Activated naive CD8-positive, alpha-beta T cell treated with anti-CD3 and anti-CD28 coated beads for 36 hours (primary cell): ENCODE measurements around the gene KRT79. TPM values are rescaled to one million over a fixed set of nuclear protein-coding genes. Genes with fewer than 3 reads are reported as not detected.

Experiments used
- DNase-seq: peaks from one replicate; pipeline ENCODE4 v3.0.0; 2021
- H3K27ac Mint-ChIP-seq: one replicate; pipeline ENCODE4 v1.8.0; 2022; ENCODE audit warnings: mild to moderate bottlenecking, moderate library complexity, mixed read lengths
- H3K27me3 Mint-ChIP-seq: one replicate; pipeline ENCODE4 v1.8.0; 2022; ENCODE audit warnings: mild to moderate bottlenecking, mixed read lengths
- H3K36me3 Mint-ChIP-seq: one replicate; pipeline ENCODE4 v1.8.0; 2021; ENCODE audit warnings: mild to moderate bottlenecking, mixed read lengths
- H3K4me1 Mint-ChIP-seq: one replicate; pipeline ENCODE4 v1.8.0; 2021; ENCODE audit warnings: mixed read lengths
- H3K4me3 Mint-ChIP-seq: one replicate; pipeline ENCODE4 v1.8.0; 2022; ENCODE audit warnings: mild to moderate bottlenecking, moderate library complexity, mixed read lengths
- H3K9me3 Mint-ChIP-seq: one replicate; pipeline ENCODE4 v1.8.0; 2022; ENCODE audit warnings: mixed read lengths
- total RNA-seq, 2 experiments: library from RNA; stranded (reverse); gene quantifications; one replicate each; pipeline ENCODE4 v1.2.3, GENCODE V29; 2021

KRT79 gene
- total RNA-seq, 2 experiments from 2014 or later = 0.95 to 0.96 TPM

DNA sequence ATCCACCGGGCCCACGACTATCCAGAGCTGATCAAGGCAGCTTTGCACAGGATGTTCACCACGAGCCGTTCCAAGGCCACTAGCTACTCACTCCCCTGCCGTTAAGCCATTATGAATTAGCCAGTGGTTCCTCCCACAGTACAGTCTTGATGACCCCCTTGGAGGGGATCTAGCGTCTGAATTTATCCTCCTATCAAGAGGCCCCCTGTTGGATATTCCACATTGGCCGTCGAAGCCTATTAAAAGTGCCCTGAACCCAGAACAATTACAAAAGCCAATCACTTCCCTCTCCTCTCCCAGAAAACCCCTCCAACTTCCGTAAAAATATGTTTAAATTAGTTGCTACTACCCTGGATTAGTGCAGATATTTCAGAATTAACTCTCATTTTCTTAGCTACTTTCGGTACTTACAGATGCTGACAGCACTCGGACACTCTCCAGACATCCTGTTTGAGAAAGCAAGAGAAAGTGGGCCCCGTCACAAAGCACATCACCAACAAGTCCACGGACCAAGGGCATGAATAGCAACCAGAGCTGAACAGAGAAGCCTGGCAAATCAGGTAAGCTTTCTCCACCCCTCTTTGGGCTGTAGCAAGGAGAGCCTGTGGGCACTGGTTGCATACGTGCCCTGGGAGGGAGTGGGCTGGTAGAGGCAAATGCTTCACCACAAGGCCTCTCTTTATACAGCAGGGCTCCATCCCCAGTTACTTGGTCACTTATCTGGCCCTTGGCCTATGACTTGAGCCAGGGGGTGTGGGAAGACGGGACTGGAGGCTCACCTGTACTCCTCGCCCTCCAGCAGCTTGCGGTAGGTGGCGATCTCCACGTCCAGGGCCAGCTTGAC lies 43.5 kb downstream of the KRT79 start:
- Mint-ChIP-seq H3K4me3 (no peak overlapping the region), H3K36me3 (no peaks in the 10 kb centered on the region), H3K9me3 (no peaks in the 10 kb centered on the region), H3K27me3 (peaks cover 32% of the 10 kb centered on the region), H3K4me1 (peaks cover 24% of the 10 kb centered on the region), H3K27ac (no peak overlapping the region)
- DNase-seq = no peak

DNA sequence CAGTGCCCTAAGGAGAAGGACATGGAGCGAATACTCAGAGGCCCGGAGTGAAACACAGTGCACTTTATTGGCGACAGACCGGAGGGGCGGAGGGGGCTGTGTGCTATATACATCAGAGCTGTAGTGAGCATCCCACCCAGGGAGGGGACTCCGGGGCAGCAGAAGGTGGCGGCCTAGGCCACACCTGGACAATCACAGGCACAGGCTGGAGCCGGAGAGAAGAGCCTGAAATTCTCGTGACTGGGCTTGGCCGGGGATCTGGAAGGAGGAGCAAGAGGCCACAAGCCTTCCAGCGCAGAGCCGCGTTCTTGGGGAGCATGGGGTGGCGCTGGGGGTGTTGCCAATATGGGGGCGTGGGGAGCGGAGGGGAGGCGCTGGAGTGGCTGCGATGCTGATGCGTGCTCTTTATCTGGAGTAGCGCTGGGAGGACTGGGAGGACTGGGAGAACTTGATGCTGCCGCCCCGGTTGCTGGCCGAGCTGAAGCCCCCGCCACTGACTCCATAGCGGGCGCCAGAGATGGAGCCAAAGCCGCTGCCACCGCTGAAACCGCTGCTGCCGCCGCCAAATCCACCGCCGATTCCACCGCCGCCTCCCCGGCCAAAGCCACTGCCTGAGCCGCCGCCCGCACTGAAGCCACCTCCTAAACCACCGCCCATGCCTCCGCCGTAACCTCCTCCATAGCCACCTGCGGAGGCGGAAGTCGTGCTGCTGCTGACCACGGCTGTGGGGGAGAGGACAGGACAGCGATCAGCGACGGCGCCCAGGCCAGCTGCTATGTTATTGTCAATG lies 44.3 kb downstream of the KRT79 start:
- no peak overlapping the region for H3K27ac Mint-ChIP-seq
- H3K9me3 Mint-ChIP-seq = no peaks in the 10 kb centered on the region
- peak; percentile 3 for DNase-seq
- H3K4me3 Mint-ChIP-seq = no peak overlapping the region
- peaks cover 32% of the 10 kb centered on the region for H3K27me3 Mint-ChIP-seq
- no peaks in the 10 kb centered on the region for H3K36me3 Mint-ChIP-seq
- H3K4me1 Mint-ChIP-seq = peaks cover 24% of the 10 kb centered on the region

DNA sequence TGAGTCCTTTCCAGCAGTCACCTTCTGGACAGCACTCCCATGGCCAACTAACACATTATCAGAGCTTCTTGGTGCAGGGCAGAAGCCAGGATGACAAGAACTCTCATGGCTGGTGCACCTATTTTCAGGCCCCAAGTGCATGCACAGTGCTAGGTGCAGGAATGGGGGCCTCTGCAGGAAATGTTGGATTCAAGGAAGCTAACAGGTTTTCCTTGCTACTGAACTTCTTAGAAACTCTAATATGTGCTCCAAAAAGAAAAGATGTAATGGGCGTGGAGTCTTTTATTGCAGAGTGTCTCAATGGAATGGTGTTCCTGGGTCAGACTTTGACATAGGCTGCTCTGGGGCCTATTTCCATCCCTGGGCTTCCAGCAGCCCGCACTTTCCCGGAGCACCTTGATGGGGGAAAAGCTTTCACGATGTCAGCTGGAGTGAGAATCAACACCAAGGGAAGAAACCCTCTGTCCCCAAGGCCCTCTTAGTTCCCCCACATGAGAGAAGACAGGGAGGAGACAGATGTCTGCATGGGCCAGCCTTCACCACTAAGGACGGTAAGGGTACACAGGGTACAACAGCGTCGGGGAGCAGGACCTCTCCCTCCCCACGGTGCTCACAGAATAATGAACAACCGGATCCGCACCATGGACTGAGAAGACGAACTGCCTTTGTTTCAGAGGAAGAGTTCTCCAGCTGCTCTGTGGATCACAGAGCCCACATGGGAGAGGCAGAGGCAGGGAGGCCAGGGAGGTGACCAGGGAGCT lies 45.1 kb downstream of the KRT79 start:
- Mint-ChIP-seq H3K9me3 (no peaks in the 10 kb centered on the region), H3K36me3 (no peaks in the 10 kb centered on the region), H3K4me3 (no peak overlapping the region), H3K4me1 (peaks cover 18% of the 10 kb centered on the region), H3K27me3 (peaks cover 33% of the 10 kb centered on the region), H3K27ac (no peak overlapping the region)
- DNase-seq = no peak

DNA sequence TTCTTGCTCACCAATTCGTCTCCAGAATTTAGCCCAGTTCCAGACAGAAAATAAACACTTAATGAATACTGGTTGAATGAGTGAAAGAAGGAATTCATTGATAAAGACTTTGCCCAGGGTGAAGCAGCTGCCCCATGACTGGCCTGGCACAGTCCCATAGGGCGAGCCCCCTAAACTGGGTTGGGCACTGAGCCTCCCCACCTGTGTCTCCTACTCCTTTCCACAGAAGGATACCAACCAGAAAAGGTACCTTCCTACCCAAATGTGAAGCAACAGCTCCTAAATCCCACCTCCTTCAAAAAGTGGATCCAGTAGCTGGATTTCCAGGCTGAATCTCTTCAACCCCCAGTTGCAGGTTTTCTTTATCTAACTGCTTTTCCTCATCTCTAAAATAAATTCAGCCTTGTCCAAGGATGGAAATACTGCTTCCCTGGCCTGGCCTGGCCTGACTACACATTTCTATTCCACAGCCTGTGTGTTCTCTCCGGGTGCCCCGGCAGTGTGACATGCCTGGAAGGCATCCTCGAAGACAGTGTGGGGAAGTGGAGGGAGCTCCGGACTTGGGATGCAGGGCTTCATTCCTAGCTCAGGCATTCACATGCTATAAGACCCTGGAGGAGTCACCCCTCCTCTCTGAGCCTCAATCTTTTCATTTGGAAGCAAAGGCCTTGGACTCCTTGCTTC lies 45.8 kb downstream of the KRT79 start:
- H3K36me3 Mint-ChIP-seq = no peaks in the 10 kb centered on the region
- DNase-seq = no peak
- H3K9me3 Mint-ChIP-seq = no peaks in the 10 kb centered on the region
- peaks cover 36% of the 10 kb centered on the region for H3K27me3 Mint-ChIP-seq
- peaks cover 16% of the 10 kb centered on the region for H3K4me1 Mint-ChIP-seq
- no peak overlapping the region for H3K4me3 Mint-ChIP-seq
- no peak overlapping the region for H3K27ac Mint-ChIP-seq

DNA sequence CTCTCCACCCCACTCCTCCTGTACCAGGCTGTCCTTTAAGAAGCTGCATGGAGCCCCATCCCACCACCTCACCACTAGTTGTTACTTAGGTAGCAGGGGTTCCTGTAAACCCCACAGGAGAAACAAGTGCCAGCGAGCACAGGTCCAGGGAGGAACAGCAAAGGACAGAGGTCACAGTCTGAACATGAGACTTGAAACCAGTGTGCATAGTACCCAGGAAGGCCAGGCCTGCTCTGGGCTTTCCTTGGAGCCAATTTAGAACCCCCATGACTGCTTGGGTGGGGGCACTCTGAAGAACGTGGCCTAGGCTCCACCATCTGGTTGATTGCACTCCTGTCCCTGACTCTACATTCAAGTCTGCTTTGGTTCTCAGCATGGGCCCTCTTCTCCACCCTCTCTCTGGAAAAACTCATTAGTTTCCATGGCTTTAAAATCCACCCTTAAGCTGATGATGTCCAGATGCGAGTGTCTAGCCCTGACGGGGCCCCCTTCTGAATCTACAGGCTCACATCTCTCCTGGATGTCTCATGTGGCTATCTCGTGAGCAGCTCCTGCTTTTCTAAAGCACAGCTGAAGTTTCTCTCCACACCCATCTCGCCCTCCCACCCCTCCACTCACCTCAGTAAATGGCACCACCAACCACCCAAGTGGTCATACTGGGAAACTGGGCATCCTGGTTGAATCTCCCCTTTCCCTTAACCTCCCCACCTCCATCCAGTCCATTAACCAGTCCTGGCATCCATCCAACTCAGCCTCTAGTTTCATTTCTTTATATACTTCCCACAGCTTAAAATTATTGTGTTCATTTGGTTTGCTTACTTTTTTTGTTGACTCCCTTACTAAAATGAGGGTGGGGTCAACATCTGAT lies 46.6 kb downstream of the KRT79 start:
- H3K27ac Mint-ChIP-seq = no peak overlapping the region
- H3K27me3 Mint-ChIP-seq = peaks cover 36% of the 10 kb centered on the region
- no peak overlapping the region for H3K4me3 Mint-ChIP-seq
- no peaks in the 10 kb centered on the region for H3K9me3 Mint-ChIP-seq
- DNase-seq = no peak
- H3K4me1 Mint-ChIP-seq = peaks cover 16% of the 10 kb centered on the region
- no peaks in the 10 kb centered on the region for H3K36me3 Mint-ChIP-seq

DNA sequence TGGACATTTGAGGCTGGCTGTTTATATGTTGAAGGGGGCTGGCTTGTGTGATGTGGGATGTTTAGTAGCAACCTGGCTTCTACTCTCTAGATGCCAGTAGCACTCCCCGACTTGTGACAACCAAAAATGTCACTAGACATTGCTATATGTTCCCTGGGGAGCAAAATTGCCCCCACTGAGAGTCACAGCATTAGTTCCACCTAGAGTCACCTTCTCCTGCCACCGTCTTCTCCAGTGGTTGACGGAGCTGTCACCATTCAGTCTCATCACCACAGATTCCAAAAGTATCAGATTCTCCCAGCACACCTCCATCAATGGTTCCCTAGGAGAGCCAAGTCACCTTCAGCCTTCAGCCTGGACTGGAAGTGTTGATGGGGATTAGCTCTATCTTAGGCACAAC lies 49.2 kb downstream of the KRT79 start:
- H3K36me3 Mint-ChIP-seq = no peaks in the 10 kb centered on the region
- H3K27me3 Mint-ChIP-seq = peaks cover 26% of the 10 kb centered on the region
- peaks cover 4% of the 10 kb centered on the region for H3K4me1 Mint-ChIP-seq
- no peaks in the 10 kb centered on the region for H3K9me3 Mint-ChIP-seq
- no peak overlapping the region for H3K4me3 Mint-ChIP-seq
- no peak for DNase-seq
- H3K27ac Mint-ChIP-seq = no peak overlapping the region

DNA sequence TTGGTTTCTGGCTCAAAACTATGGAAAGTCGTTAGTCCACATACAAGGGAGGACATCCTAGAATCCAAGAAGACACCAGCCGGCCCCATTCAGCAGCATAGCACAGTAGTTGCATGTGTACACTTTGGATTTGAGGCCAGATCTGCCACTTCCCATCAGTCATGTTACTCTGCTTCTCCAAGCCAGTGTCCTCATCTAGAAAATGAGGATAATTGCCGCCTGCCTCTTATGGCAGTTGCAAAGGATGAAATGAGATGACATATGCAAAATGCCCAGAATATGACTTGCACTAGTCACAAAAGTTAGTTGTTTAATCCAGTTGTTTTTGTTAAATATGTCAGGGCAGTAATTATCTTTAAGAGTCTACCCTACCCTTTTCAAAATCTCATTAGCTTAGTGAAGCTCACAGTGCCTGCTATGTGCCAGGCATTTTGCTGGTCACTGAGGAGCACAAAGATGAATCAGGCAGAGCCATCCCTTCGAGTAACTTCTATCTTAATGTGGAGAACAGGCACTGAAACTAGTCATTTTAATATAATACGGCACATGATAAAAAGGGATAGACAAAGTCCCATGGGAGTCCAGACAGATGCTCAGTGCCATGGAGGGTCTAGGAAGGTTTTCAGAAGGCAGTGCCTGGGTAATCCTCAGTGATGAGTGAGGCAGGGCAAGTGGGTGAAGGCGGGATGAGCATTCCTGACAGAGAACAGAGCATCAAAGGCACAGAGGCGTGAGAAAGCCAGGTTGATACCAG lies 50.4 kb downstream of the KRT79 start:
- Mint-ChIP-seq H3K4me3 (no peak overlapping the region), H3K9me3 (no peaks in the 10 kb centered on the region), H3K4me1 (no peaks in the 10 kb centered on the region), H3K27me3 (peaks cover 14% of the 10 kb centered on the region), H3K27ac (no peak overlapping the region), H3K36me3 (no peaks in the 10 kb centered on the region)
- DNase-seq = no peak

DNA sequence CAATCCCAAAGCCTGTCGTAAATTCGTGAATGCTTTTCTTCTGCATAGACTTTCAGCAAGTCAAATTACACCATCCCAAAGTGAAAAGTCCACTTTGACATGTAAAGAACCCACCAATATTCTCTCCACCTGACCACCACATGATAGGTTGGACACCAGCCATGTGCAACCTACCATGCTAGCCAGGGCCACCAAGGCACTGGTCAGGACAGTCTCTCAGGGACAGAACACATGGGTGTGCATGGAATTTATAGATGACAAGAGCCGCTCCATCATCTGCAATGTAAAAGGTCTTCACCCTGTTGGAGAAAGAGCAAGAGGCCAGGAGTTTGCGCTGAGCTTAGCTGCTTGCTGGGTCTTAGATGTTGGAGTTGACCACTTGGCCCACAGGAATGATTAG lies 51.6 kb downstream of the KRT79 start:
- Mint-ChIP-seq H3K36me3 (no peaks in the 10 kb centered on the region), H3K4me3 (no peak overlapping the region), H3K27ac (no peak overlapping the region), H3K27me3 (peaks cover 4% of the 10 kb centered on the region), H3K9me3 (no peaks in the 10 kb centered on the region), H3K4me1 (no peaks in the 10 kb centered on the region)
- DNase-seq = no peak

DNA sequence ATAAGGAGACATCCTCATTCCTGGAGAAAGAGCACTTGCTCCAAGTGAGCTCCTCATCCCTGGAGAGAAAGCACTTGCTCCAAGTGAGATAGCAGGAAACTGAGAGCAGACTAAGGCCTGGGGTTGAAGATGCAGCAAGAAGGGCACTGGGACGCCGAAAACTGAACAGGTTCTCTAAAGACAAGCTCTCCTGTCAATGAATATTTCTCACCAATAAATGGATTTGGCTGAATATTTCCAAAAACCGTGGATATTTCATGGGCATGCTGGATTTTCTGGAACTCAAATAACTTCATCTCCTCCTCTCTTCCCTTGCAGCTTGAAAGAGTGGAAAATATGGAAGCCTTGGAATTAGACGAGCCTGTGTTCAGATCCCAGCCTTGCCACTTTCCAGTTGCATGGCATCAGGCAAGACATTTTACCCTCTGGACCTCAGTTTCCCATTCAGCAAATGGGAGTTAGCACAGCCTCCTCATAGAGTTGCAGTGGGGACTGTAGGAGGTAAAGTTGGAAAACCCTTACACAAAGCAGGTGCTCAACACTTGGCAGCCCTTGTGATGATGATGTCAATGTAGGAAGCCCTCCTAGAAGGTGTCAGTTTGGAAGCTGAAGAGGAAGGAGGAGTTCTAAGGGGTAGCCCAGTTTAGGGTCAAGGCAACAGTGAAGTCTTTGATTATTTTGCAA lies 52.6 kb downstream of the KRT79 start:
- H3K4me1 Mint-ChIP-seq = no peaks in the 10 kb centered on the region
- peaks cover 4% of the 10 kb centered on the region for H3K27me3 Mint-ChIP-seq
- no peak for DNase-seq
- no peaks in the 10 kb centered on the region for H3K36me3 Mint-ChIP-seq
- H3K27ac Mint-ChIP-seq = no peak overlapping the region
- H3K9me3 Mint-ChIP-seq = no peaks in the 10 kb centered on the region
- H3K4me3 Mint-ChIP-seq = no peak overlapping the region

DNA sequence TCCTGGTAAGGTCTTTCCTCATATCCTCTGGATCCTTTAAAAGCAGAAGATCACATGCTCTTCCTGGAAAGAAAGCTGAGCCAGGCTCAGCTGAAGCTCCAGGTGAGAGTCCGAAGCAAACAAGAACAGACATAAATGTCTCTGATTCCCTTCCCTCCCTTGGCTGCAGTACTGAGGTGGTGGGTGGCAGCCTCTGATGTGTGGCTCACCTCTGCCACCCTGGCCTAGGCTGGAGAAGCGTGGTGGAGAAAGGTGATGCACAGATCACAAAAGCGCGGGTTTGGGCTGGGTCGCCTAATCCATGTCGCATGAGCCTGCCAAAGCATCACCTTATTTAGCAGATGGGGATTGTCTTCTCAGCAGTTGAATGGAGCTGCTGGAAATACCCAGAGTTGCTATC lies 54.2 kb downstream of the KRT79 start:
- Mint-ChIP-seq H3K36me3 (no peaks in the 10 kb centered on the region), H3K4me3 (no peak overlapping the region), H3K9me3 (no peaks in the 10 kb centered on the region), H3K27me3 (peaks cover 4% of the 10 kb centered on the region), H3K4me1 (no peaks in the 10 kb centered on the region), H3K27ac (no peak overlapping the region)
- no peak for DNase-seq

DNA sequence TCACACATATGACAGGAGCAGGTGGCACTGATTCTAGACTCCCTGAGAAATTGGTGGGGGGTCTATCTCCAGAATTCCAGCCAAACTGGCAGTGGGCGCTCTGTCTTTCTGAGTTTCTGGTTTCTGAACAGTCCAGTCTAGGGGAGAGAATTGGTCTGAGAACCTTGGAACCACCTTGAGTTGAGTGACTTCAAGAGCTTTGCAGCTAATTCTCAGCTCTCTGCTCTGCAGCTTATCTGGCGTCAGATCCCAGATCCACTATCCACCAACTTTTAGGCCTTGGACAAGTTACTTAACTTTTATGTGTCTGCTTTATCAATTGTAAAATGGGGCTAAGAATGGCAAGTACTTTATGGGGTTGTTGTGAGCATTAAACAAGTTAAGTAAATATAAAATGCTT lies 55.3 kb downstream of the KRT79 start:
- no peaks in the 10 kb centered on the region for H3K36me3 Mint-ChIP-seq

DNA sequence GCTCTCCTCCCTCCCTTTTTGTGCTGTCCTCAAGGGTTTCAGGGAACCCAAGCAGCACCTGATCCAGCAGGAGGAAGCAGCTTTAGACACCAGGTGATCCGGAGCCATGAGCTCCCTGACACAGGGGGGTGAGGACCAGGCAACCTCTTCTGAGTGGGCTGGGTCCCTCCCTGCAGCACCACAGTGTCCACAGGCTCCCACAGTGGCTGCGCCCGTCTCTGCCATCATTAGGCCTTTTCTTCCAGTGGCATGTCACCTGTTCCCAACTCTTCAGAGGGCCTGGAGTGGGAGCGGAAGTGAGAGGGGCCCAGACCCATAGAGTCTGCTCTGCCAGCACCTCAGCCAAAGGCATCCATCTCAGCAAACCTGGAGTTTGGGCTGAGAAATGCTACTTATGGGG lies 56.5 kb downstream of the KRT79 start:
- Mint-ChIP-seq H3K4me3 (no peak overlapping the region), H3K4me1 (no peaks in the 10 kb centered on the region), H3K36me3 (no peaks in the 10 kb centered on the region), H3K27me3 (no peaks in the 10 kb centered on the region), H3K9me3 (no peaks in the 10 kb centered on the region), H3K27ac (no peak overlapping the region)
- DNase-seq = no peak

More for the DNA sequence above, 55.3 kb downstream of the KRT79 start:
- no peak overlapping the region for H3K4me3 Mint-ChIP-seq
- peaks cover under 1% of the 10 kb centered on the region for H3K27me3 Mint-ChIP-seq
- no peaks in the 10 kb centered on the region for H3K9me3 Mint-ChIP-seq
- H3K27ac Mint-ChIP-seq = no peak overlapping the region
- no peak for DNase-seq
- no peaks in the 10 kb centered on the region for H3K4me1 Mint-ChIP-seq

DNA sequence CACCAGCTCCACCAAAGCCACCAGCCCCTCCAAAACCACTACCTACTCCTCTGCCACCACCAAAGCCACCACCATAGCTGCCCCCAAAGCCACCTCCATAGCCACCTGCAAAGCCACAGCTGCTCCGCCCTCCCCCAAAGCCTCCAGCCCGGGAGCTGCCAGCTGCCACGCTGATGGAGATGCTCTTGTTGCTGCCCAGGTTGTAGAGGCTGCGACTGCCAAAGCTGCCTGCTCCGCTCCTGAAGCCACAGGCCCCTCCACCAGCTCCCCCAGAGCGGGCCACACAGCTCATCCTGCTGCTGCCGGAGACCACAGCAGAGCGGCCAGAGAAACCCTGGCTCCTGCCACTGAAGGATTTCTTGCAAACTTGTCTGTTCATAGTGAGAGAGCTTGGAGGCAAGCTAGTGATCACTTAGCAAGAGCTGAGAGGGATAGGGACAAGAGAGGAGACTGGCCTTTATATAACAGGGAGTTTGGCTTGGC lies 57.2 kb downstream of the KRT79 start, which contains the start of gene KRT76:
Gene KRT76 (minus strand): TSS at position 433 of the 483 bp plus-strand sequence. CDS start 54 bp downstream, at position 379.
- Mint-ChIP-seq H3K4me3 (no peak within 1 kb of the TSS), H3K9me3 (no peaks in the 10 kb centered on the region), H3K36me3 (no peaks in the 10 kb centered on the region), H3K27me3 (no peaks in the 10 kb centered on the region), H3K27ac (no peak within 1 kb of the TSS), H3K4me1 (no peaks in the 10 kb centered on the region)
- DNase-seq = no peak
